HL-60 (cell line): ENCODE results near the gene ZKSCAN5.

Experiments used
- GABPA ChIP-seq: IDR thresholded peaks from 2 replicates; pipeline ENCODE4 v1.6.1; 2012; ENCODE audit warnings: low read depth
- POLR2AphosphoS5 ChIP-seq: IDR thresholded peaks from 2 replicates; pipeline ENCODE4 v1.6.1; 2012; ENCODE audit warnings: low read depth
- TF ChIP-seq, protein P1 (sequence below): IDR thresholded peaks from one replicate; pipeline ENCODE4 v1.5.1; 2011; ENCODE audit warnings: low read length, control low read depth, inconsistent platforms; ENCODE audit not compliant: insufficient read depth
- TF ChIP-seq, protein P2 (sequence below): IDR thresholded peaks from 2 replicates; pipeline ENCODE4 v1.6.1; 2012; ENCODE audit warnings: low read depth; ENCODE audit not compliant: insufficient replicate concordance

DNA sequence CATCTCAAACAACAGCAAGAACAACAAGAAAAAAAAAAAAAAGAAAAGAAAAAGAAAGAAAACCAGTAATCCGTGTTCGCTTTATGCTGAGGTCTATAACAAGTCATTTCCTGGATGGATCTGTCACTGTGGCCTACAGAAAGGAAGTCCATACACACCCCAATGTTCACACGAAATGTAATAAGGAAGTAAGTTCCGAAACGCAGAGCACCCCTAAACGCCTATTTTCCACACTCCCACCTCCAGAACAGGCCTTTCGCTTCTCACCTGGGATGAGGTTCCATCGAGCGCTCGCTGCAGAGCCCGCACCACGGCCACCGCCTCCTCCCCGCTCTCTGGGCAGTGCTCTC is 5.1 kb upstream of the ZKSCAN5 start:
- TF ChIP-seq, protein P1, sequence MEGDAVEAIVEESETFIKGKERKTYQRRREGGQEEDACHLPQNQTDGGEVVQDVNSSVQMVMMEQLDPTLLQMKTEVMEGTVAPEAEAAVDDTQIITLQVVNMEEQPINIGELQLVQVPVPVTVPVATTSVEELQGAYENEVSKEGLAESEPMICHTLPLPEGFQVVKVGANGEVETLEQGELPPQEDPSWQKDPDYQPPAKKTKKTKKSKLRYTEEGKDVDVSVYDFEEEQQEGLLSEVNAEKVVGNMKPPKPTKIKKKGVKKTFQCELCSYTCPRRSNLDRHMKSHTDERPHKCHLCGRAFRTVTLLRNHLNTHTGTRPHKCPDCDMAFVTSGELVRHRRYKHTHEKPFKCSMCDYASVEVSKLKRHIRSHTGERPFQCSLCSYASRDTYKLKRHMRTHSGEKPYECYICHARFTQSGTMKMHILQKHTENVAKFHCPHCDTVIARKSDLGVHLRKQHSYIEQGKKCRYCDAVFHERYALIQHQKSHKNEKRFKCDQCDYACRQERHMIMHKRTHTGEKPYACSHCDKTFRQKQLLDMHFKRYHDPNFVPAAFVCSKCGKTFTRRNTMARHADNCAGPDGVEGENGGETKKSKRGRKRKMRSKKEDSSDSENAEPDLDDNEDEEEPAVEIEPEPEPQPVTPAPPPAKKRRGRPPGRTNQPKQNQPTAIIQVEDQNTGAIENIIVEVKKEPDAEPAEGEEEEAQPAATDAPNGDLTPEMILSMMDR, result no peak
- TF ChIP-seq, protein P2, sequence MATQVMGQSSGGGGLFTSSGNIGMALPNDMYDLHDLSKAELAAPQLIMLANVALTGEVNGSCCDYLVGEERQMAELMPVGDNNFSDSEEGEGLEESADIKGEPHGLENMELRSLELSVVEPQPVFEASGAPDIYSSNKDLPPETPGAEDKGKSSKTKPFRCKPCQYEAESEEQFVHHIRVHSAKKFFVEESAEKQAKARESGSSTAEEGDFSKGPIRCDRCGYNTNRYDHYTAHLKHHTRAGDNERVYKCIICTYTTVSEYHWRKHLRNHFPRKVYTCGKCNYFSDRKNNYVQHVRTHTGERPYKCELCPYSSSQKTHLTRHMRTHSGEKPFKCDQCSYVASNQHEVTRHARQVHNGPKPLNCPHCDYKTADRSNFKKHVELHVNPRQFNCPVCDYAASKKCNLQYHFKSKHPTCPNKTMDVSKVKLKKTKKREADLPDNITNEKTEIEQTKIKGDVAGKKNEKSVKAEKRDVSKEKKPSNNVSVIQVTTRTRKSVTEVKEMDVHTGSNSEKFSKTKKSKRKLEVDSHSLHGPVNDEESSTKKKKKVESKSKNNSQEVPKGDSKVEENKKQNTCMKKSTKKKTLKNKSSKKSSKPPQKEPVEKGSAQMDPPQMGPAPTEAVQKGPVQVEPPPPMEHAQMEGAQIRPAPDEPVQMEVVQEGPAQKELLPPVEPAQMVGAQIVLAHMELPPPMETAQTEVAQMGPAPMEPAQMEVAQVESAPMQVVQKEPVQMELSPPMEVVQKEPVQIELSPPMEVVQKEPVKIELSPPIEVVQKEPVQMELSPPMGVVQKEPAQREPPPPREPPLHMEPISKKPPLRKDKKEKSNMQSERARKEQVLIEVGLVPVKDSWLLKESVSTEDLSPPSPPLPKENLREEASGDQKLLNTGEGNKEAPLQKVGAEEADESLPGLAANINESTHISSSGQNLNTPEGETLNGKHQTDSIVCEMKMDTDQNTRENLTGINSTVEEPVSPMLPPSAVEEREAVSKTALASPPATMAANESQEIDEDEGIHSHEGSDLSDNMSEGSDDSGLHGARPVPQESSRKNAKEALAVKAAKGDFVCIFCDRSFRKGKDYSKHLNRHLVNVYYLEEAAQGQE, result no peak
- TF ChIP-seq GABPA, result no peak
- TF ChIP-seq POLR2AphosphoS5, result no peak; the same call in 1 of the 2 replicates
